ENCODE results near the gene E2F2.

E2F2 gene

DNA sequence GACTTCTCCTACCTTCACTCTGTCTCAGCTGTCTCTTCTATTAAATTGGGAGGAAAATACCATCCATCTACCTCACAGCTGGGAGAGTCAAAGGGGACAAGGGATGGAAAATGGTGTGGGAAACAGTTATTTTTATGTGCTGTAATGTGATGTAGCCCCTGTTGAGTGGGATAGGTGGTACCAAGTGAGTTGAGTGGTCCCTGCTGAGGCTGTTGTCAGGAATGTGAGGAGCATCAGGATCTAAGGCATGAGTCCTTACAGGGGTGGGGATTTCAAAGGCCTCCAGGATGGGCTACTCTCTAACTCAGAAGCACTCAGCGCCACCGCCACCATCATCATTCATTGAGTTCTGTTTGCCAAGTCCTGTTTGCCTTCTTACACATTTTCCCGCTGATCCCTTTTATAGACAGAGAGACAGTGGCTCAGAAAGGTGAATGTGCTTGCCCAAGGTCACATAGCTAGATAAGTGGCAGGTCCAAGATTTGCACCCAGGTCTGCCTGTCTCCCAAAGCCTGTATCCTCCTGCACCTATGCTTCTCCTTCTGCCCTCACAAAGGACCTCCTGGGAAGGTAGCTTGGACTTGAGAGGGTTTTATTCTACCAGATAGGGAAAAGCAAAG is 32.8 kb upstream of the E2F2 start:
- peaks cover 17% of the 10 kb centered on the region for H3K4me1 ChIP-seq (ENCODE audit: control insufficient read depth, insufficient read depth, low read length)
- TF ChIP-seq, protein P1, sequence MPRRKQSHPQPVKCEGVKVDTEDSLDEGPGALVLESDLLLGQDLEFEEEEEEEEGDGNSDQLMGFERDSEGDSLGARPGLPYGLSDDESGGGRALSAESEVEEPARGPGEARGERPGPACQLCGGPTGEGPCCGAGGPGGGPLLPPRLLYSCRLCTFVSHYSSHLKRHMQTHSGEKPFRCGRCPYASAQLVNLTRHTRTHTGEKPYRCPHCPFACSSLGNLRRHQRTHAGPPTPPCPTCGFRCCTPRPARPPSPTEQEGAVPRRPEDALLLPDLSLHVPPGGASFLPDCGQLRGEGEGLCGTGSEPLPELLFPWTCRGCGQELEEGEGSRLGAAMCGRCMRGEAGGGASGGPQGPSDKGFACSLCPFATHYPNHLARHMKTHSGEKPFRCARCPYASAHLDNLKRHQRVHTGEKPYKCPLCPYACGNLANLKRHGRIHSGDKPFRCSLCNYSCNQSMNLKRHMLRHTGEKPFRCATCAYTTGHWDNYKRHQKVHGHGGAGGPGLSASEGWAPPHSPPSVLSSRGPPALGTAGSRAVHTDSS (tag by site-specific recombination; IDR thresholded peaks at IDR 0.05) = no peak
- TF ChIP-seq ZSCAN16 (tag by site-specific recombination; IDR thresholded peaks at IDR 0.05) (no peak), ZNF426 (tag by site-specific recombination; IDR thresholded peaks at IDR 0.05) (no peak), SP7 (tag by site-specific recombination; IDR thresholded peaks at IDR 0.05) (no peak), ZNF175 (tag by site-specific recombination; IDR thresholded peaks at IDR 0.05) (no peak), ZNF37A (tag by site-specific recombination; IDR thresholded peaks at IDR 0.05) (no peak), ZNF211 (tag by site-specific recombination; IDR thresholded peaks at IDR 0.05; ENCODE audit: low read depth) (no peak), KLF16 (tag by site-specific recombination; IDR thresholded peaks at IDR 0.05) (no peak), ZNF169 (tag by site-specific recombination; IDR thresholded peaks at IDR 0.05) (no peak), ZNF560 (tag by site-specific recombination; IDR thresholded peaks at IDR 0.05; ENCODE audit: borderline replicate concordance) (no peak), ZNF654 (tag by site-specific recombination; IDR thresholded peaks at IDR 0.05; ENCODE audit: low read depth) (no peak), ZNF530 (tag by site-specific recombination; IDR thresholded peaks at IDR 0.05; ENCODE audit: low read depth) (no peak), ZNF629 (tag by site-specific recombination; IDR thresholded peaks at IDR 0.05) (no peak)
- TF ChIP-seq, protein P2, sequence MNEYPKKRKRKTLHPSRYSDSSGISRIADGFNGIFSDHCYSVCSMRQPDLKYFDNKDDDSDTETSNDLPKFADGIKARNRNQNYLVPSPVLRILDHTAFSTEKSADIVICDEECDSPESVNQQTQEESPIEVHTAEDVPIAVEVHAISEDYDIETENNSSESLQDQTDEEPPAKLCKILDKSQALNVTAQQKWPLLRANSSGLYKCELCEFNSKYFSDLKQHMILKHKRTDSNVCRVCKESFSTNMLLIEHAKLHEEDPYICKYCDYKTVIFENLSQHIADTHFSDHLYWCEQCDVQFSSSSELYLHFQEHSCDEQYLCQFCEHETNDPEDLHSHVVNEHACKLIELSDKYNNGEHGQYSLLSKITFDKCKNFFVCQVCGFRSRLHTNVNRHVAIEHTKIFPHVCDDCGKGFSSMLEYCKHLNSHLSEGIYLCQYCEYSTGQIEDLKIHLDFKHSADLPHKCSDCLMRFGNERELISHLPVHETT (tag by site-specific recombination; IDR thresholded peaks at IDR 0.05) = no peak
- POLR2A ChIA-PET = interaction anchor here (0.9 to 1.3 kb wide), 2 partner anchors 9 to 67 kb away, joined by 3 read pairs; no protein-coding TSS in a partner anchor
- H3K36me3 ChIP-seq (ENCODE audit: control insufficient read depth in 2 of 2, insufficient read depth in 1 of 2, low read length in 2 of 2) = peaks cover 0 to 3% of the 10 kb centered on the region in 2 experiments; a peak in 1 of 3 replicates
- H3K4me3 ChIP-seq (ENCODE audit: low read depth, low read length) = no peak overlapping the region
- H3K9me3 ChIP-seq (ENCODE audit: control insufficient read depth, insufficient read depth, low read depth, low read length) = no peaks in the 10 kb centered on the region
- CTCF ChIA-PET = interaction anchor here (0.6 to 3.4 kb wide), 9 partner anchors 10 to 180 kb away, joined by 3 to 27 read pairs (median 4); no protein-coding TSS in a partner anchor
- no peak overlapping the region; the same call in 1 of the 2 replicates for H3K27ac ChIP-seq (ENCODE audit: extremely low read depth, low read depth, low read length)

DNA sequence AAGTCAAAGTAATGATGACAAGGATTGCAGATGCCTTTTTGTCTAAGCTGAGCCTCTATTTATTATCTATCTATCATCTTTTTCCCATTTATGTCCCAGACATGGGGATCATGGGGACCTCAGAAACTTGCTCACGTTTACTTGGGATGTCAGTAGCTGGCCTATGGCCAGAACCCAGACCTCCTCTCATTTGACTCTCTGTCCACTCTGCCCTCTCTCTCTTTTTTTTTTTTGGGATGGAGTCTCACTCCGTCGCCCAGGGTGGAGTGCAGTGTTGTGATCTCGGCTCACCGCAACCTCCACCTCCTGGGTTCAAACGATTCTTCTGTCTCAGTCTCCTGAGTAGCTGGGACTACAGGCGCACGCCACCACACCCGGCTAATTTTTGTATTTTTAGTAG is 32.0 kb upstream of the E2F2 start:
- no peak overlapping the region for H3K27ac ChIP-seq (ENCODE audit: extremely low read depth, low read depth, low read length)
- no peaks in the 10 kb centered on the region for H3K9me3 ChIP-seq (ENCODE audit: control insufficient read depth, insufficient read depth, low read depth, low read length)
- no peak overlapping the region for H3K4me3 ChIP-seq (ENCODE audit: low read depth, low read length)
- H3K4me1 ChIP-seq (ENCODE audit: control insufficient read depth, insufficient read depth, low read length) = peaks cover 17% of the 10 kb centered on the region
- H3K36me3 ChIP-seq (ENCODE audit: control insufficient read depth in 2 of 2, insufficient read depth in 1 of 2, low read length in 2 of 2) = peaks cover 0 to 12% of the 10 kb centered on the region in 2 experiments; a peak in 1 of 3 replicates
- ChIA-PET CTCF (interaction anchor here (0.6 to 3.4 kb wide), 5 partner anchors 14 to 74 kb away, joined by 4 to 27 read pairs (median 5); no protein-coding TSS in a partner anchor), POLR2A (no interaction called here)
- no peak for TF ChIP-seq ZIC2 (tag by site-specific recombination; IDR thresholded peaks at IDR 0.05)
- TF ChIP-seq, protein P3, sequence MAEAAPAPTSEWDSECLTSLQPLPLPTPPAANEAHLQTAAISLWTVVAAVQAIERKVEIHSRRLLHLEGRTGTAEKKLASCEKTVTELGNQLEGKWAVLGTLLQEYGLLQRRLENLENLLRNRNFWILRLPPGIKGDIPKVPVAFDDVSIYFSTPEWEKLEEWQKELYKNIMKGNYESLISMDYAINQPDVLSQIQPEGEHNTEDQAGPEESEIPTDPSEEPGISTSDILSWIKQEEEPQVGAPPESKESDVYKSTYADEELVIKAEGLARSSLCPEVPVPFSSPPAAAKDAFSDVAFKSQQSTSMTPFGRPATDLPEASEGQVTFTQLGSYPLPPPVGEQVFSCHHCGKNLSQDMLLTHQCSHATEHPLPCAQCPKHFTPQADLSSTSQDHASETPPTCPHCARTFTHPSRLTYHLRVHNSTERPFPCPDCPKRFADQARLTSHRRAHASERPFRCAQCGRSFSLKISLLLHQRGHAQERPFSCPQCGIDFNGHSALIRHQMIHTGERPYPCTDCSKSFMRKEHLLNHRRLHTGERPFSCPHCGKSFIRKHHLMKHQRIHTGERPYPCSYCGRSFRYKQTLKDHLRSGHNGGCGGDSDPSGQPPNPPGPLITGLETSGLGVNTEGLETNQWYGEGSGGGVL (tag by site-specific recombination; IDR thresholded peaks at IDR 0.05) = no peak
